NT2/D1 (cell line): ENCODE measurements around the gene AKAP6.

Experiments used
- DNase-seq: peaks from one replicate; pipeline ENCODE4 v3.0.0-alpha.2; 2011; ENCODE audit warnings: low read depth, low spot score
- H3K27me3 ChIP-seq: 2 replicates; pipeline ENCODE4 v1.6.0; 2011; ENCODE audit warnings: mild to moderate bottlenecking; ENCODE audit not compliant: insufficient read length, insufficient read depth
- H3K36me3 ChIP-seq: 2 replicates; pipeline ENCODE4 v1.6.1; 2011; ENCODE audit warnings: mild to moderate bottlenecking, low read length, mixed read lengths; ENCODE audit not compliant: insufficient read depth, insufficient read length
- H3K4me1 ChIP-seq: 2 replicates; pipeline ENCODE4 v1.5.1; 2011; ENCODE audit not compliant: insufficient read depth, insufficient read length
- H3K4me3 ChIP-seq: 2 replicates; pipeline ENCODE4 v1.5.1; 2011; ENCODE audit warnings: low read depth; ENCODE audit not compliant: insufficient read length
- H3K9ac ChIP-seq: 2 replicates; pipeline ENCODE4 v1.6.0; 2011; ENCODE audit warnings: low read depth; ENCODE audit not compliant: insufficient read length
- H3K9me3 ChIP-seq: 2 replicates; pipeline ENCODE4 v1.5.1; 2011; ENCODE audit warnings: mild to moderate bottlenecking, low read length; ENCODE audit not compliant: insufficient read depth
- SUZ12 ChIP-seq: IDR thresholded peaks from 2 replicates; pipeline ENCODE4 v1.6.1; 2011; ENCODE audit not compliant: insufficient read length, insufficient read depth; ENCODE audit errors: extremely low read depth
- YY1 ChIP-seq: IDR thresholded peaks from 2 replicates; pipeline ENCODE4 v1.6.1; 2011; ENCODE audit not compliant: insufficient read length, insufficient read depth
- ZNF274 ChIP-seq: IDR thresholded peaks from 2 replicates; pipeline ENCODE4 v1.6.1; 2011; ENCODE audit warnings: mild to moderate bottlenecking, low read depth, low read length

Gene AKAP6

GRCh38 chr14:32318087-32318795, 10.9 kb upstream of the AKAP6 start:
- TF ChIP-seq ZNF274, result no peak
- TF ChIP-seq SUZ12, result no peak
- TF ChIP-seq YY1, result no peak

DNA sequence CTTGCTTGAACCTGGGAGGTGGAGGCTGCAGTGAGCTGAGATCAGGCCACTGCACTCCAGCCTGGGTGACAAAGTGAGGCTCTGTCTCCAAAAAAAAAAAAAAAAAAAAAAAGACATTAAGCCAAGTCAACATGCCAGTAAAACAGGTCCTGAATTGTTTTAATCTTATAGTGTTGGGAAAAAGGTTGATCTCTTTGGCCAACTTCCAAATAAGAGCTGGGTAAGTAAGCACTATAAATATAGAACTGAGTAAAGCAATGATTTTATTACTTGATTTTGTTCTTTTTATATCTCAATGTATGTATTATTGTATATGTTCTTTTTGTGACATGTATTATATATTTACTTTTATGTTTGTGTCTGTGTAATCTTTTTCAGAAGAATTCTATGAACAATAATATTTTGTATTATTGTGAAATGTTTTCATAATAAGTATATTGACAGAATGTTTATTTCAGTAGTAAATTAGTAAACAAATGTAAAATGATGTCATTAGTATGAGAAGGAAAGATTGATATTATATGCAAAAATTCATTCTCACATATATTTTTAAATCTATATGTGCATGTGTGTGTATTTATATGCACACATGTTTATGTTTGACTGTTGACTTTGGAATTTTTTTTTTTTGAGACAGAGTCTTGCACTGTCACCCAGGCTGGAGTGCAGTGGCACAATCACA, 9.6 kb upstream of the AKAP6 start:
- no peak overlapping the region for H3K9ac ChIP-seq
- TF ChIP-seq ZNF274, result no peak
- TF ChIP-seq SUZ12, result no peak
- TF ChIP-seq YY1, result no peak
- no peaks in the 10 kb centered on the region for H3K36me3 ChIP-seq
- H3K4me3 ChIP-seq, result no peak overlapping the region
- no peaks in the 10 kb centered on the region for H3K9me3 ChIP-seq
- no peaks in the 10 kb centered on the region for H3K27me3 ChIP-seq
- H3K4me1 ChIP-seq, result no peaks in the 10 kb centered on the region
- no peak for DNase-seq

More at GRCh38 chr14:32318087-32318795, 10.9 kb upstream of the AKAP6 start:
- no peaks in the 10 kb centered on the region for H3K27me3 ChIP-seq
- H3K9ac ChIP-seq, result no peak overlapping the region
- no peak overlapping the region for H3K4me3 ChIP-seq
- H3K9me3 ChIP-seq, result no peaks in the 10 kb centered on the region
- no peaks in the 10 kb centered on the region for H3K4me1 ChIP-seq
- H3K36me3 ChIP-seq, result no peaks in the 10 kb centered on the region
- no peak for DNase-seq

GRCh38 chr14:32324601-32325000, 4.5 kb upstream of the AKAP6 start:
- Histone ChIP-seq H3K9me3 (no peaks in the 10 kb centered on the region), H3K4me1 (no peaks in the 10 kb centered on the region), H3K4me3 (no peak overlapping the region), H3K36me3 (no peaks in the 10 kb centered on the region), H3K27me3 (no peaks in the 10 kb centered on the region), H3K9ac (no peak overlapping the region)
- DNase-seq, result no peak
- TF ChIP-seq YY1, result no peak
- no peak for TF ChIP-seq ZNF274
- TF ChIP-seq SUZ12, result no peak

DNA sequence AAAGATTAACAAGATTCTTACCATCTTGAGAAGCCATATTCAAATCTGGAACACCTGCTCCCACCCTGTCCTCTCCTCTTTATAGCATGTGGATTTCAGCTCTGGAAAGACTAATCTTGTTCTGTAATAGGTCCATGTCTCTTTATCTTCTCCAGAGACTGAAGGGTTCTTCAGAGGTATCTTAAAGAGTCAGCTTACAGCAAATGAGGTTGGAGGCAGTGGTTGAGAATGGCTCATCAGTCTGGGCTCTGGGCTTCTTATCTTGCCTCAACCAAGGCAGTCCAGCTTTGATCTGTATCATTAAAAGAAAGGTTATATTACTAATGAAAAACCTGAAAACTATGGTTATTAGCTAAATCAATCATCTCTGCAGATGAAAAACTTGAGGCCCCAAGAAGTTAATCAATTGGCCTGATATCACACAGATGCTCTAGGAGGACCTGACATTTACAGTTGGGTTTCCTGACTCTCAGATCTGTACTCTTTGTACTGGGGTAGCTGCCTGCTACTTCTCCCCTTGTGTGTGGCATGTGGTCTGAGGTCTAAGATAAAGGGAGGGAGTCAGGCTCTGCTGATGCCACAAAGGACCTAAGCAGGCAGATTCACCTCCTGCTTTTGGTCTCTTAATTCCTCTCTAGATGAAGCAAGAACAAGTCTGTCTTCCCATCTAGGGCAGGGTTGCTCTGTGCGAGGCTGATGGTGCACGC, 1.7 kb upstream of the AKAP6 start:
- Histone ChIP-seq H3K4me3 (no peak overlapping the region), H3K9me3 (no peaks in the 10 kb centered on the region), H3K4me1 (peaks cover 2% of the 10 kb centered on the region), H3K27me3 (no peaks in the 10 kb centered on the region), H3K36me3 (no peaks in the 10 kb centered on the region), H3K9ac (no peak overlapping the region)
- no peak for TF ChIP-seq YY1
- no peak for TF ChIP-seq ZNF274
- no peak for TF ChIP-seq SUZ12
- DNase-seq, result no peak

DNA sequence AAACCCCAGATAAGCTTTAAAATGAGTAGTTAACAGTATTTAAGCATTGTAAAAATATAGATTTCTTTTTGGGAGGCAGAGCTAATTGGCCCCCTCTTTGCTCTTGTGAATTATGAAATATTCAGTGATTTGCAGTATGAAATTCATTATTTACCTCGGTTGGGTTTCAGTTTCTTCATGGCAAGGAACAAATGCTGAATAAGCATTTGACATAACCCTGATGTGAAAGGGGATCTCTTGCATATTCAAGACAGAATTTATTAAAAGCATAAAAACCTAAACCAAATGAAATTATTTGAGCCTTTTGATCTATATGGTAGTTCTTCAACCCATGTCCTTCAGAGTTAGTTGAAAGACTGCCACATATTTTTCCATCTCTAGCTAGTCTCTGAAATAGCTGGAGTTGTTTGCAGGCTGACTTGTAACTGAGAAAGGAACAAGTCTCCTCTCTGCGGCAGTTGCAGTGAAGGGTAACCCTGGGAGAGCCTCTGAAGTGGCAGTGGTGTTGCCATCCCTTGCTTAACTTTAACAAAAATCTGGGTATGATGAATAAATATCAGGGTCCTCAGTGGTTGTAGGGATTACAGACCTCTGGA, 690 bp downstream of the AKAP6 start:
- TF ChIP-seq YY1 (no peak), SUZ12 (no peak), ZNF274 (no peak)
- Histone ChIP-seq H3K4me3 (no peak overlapping the region), H3K36me3 (no peaks in the 10 kb centered on the region), H3K27me3 (no peaks in the 10 kb centered on the region), H3K9ac (no peak overlapping the region), H3K9me3 (no peaks in the 10 kb centered on the region), H3K4me1 (peaks cover 2% of the 10 kb centered on the region)
- DNase-seq, result no peak

- no peak overlapping the region for H3K4me3 ChIP-seq
- DNase-seq, result no peak
- no peak for TF ChIP-seq YY1
- no peak for TF ChIP-seq ZNF274
- TF ChIP-seq SUZ12, result no peak
- peaks cover 2% of the 10 kb centered on the region for H3K4me1 ChIP-seq
- H3K9me3 ChIP-seq, result no peaks in the 10 kb centered on the region
- H3K27me3 ChIP-seq, result no peaks in the 10 kb centered on the region
- H3K9ac ChIP-seq, result no peak overlapping the region
- no peaks in the 10 kb centered on the region for H3K36me3 ChIP-seq
Observed at GRCh38 chr14:32330351-32331111, 1.4 kb downstream of the AKAP6 start.
